LNCAP (cell line): Measurements from ENCODE around the gene SORCS2.

Experiments
- CTCF ChIP-seq: fragments of 450-650 bp; IDR thresholded peaks from 2 replicates; pipeline ENCODE4 v1.5.1; 2017; ENCODE audit warnings: mild to moderate bottlenecking

The SORCS2 gene

GRCh38 chr4:7506119-7506518, 313.8 kb downstream of the SORCS2 start:
- TF ChIP-seq CTCF, result no peak

- no peak for TF ChIP-seq CTCF
Measured at GRCh38 chr4:7506572-7506971, 314.2 kb downstream of the SORCS2 start.

GRCh38 chr4:7507381-7507780, 315.0 kb downstream of the SORCS2 start:
- no peak for TF ChIP-seq CTCF

- no peak for TF ChIP-seq CTCF
Measured at GRCh38 chr4:7510066-7510465, 317.7 kb downstream of the SORCS2 start.

- no peak for TF ChIP-seq CTCF
Measured at GRCh38 chr4:7510538-7510937, 318.2 kb downstream of the SORCS2 start.

GRCh38 chr4:7511525-7511924, 319.2 kb downstream of the SORCS2 start:
- no peak for TF ChIP-seq CTCF

GRCh38 chr4:7512428-7512827, 320.1 kb downstream of the SORCS2 start:
- TF ChIP-seq CTCF, result no peak

GRCh38 chr4:7512946-7513345, 320.6 kb downstream of the SORCS2 start:
- TF ChIP-seq CTCF, result no peak
